H1 (cell line): Measurements from ENCODE around the gene SNRPB. TPM values are rescaled to one million over a fixed set of nuclear protein-coding genes. Genes with fewer than 3 reads are reported as not detected.

Source experiments
- CTCF ChIA-PET: fragments of 300-600 bp; sonication (Branson Sonifier 250); formaldehyde crosslinking; loops from one replicate; lab custom pipeline; 2021; ENCODE audit not compliant: partially characterized antibody; lab: Charles Lee
- POLR2A ChIA-PET: fragments of 300-600 bp; sonication (Branson Sonifier 250); formaldehyde crosslinking; loops from one replicate; lab custom pipeline; 2021; ENCODE audit warnings: inconsistent platforms; ENCODE audit not compliant: partially characterized antibody; lab: Charles Lee
- DNase-seq, 2 experiments: peaks; one replicate each; pipeline versions ENCODE4 v3.0.0 to v3.0.0-alpha.2; 2010 to 2022; ENCODE audit warnings: low spot score in 2 of 2, low read depth in 1 of 2, mixed read lengths in 1 of 2
- FAIRE-seq: peaks from 2 replicates; lab custom pipeline; 2011; peaks lifted over from hg19 to GRCh38; lab: Jason Lieb, UNC
- H2AFZ ChIP-seq: 2 replicates; pipeline ENCODE4 v1.8.1; 2012; ENCODE audit warnings: low read length, inconsistent platforms
- H2AK5ac ChIP-seq: 2 replicates; pipeline ENCODE4 v1.6.1; 2013; ENCODE audit warnings: low read depth, low read length
- H2BK120ac ChIP-seq: replicated peaks from 2 replicates; pipeline ENCODE3; 2013; ENCODE audit warnings: low read depth, low read length, inconsistent platforms
- H2BK12ac ChIP-seq: 2 replicates; pipeline ENCODE4 v1.6.1; 2013; ENCODE audit warnings: low read depth, low read length
- H2BK15ac ChIP-seq: 2 replicates; pipeline ENCODE4 v1.6.1; 2013; ENCODE audit warnings: low read length
- H2BK20ac ChIP-seq: 2 replicates; pipeline ENCODE4 v1.6.1; 2013; ENCODE audit warnings: low read length
- H2BK5ac ChIP-seq: 2 replicates; pipeline ENCODE4 v1.6.1; 2013; ENCODE audit warnings: low read depth, low read length
- H3K14ac ChIP-seq: 2 replicates; pipeline ENCODE4 v1.6.1; 2013; ENCODE audit warnings: inconsistent platforms; ENCODE audit not compliant: insufficient read length
- H3K18ac ChIP-seq: 2 replicates; pipeline ENCODE4 v1.6.1; 2013; ENCODE audit warnings: low read length; ENCODE audit errors: extremely low read depth
- H3K23ac ChIP-seq: 2 replicates; pipeline ENCODE4 v1.6.1; 2013; ENCODE audit warnings: inconsistent platforms; ENCODE audit not compliant: insufficient read length
- H3K23me2 ChIP-seq: 2 replicates; pipeline ENCODE4 v1.6.1; 2013; ENCODE audit warnings: low read depth, low read length
- H3K27ac ChIP-seq: 2 replicates; pipeline ENCODE4 v1.6.1; 2011; ENCODE audit warnings: low read depth, low read length, inconsistent platforms
- H3K27me3 ChIP-seq, 4 experiments: replicated peaks in 1 of 4; 1 replicate in 1 of 4; 2 replicates in 3 of 4; pipeline versions ENCODE4 v1.6.1 to v1.8.1; 2011 to 2013; ENCODE audit warnings: low read length in 3 of 4, mild to moderate bottlenecking in 3 of 4, inconsistent platforms in 2 of 4, mixed read lengths in 2 of 4, moderate library complexity in 1 of 4; ENCODE audit not compliant: control insufficient read depth in 3 of 4, insufficient read depth in 3 of 4; ENCODE audit errors: extremely low read depth in 1 of 4
- H3K36me3 ChIP-seq, 4 experiments: 2 replicates each; pipeline versions ENCODE4 v1.6.1 to v1.8.1; 2011 to 2013; ENCODE audit warnings: mild to moderate bottlenecking in 4 of 4, low read length in 3 of 4, moderate library complexity in 2 of 4, control low read depth in 1 of 4, inconsistent platforms in 1 of 4; ENCODE audit not compliant: insufficient read depth in 4 of 4, control insufficient read depth in 2 of 4
- H3K4ac ChIP-seq: replicated peaks from 2 replicates; pipeline ENCODE3; 2013; ENCODE audit warnings: low read length, low read depth, mixed read lengths, inconsistent platforms; ENCODE audit not compliant: insufficient read length
- H3K4me1 ChIP-seq, 4 experiments: replicated peaks in 1 of 4; 1 replicate in 1 of 4; 2 replicates in 3 of 4; pipeline versions ENCODE4 v1.6.1 to v1.8.1; 2011 to 2013; ENCODE audit warnings: low read length in 3 of 4, inconsistent platforms in 2 of 4, mixed read lengths in 1 of 4; ENCODE audit not compliant: insufficient read depth in 4 of 4, control insufficient read depth in 3 of 4
- H3K4me2 ChIP-seq, 2 experiments: 2 replicates each; pipeline versions ENCODE4 v1.6.1 to v1.8.1; 2011 to 2013; ENCODE audit warnings: low read depth in 2 of 2, low read length in 2 of 2, control low read depth in 1 of 2, inconsistent platforms in 1 of 2, mild to moderate bottlenecking in 1 of 2; ENCODE audit not compliant: insufficient read depth in 1 of 2
- H3K4me3 ChIP-seq, 4 experiments: fragments of 200-600, 300-600 bp in 1 of 4; sonication (generic), shearing (Covaris generic), sonication (Bioruptor Twin) in 1 of 4; 2 replicates each; pipeline versions ENCODE4 v1.5.1 to v1.8.1; 2011 to 2016; ENCODE audit warnings: low read length in 4 of 4, low read depth in 3 of 4, control low read depth in 2 of 4, inconsistent platforms in 2 of 4, mild to moderate bottlenecking in 2 of 4, mixed read lengths in 1 of 4, moderate library complexity in 1 of 4; ENCODE audit not compliant: insufficient read depth in 2 of 4; ENCODE audit errors: extremely low read depth in 1 of 4
- H3K56ac ChIP-seq: replicated peaks from 2 replicates; pipeline ENCODE3; 2013; ENCODE audit warnings: low read depth, mild to moderate bottlenecking, mixed read lengths, low read length, inconsistent platforms; ENCODE audit not compliant: insufficient read length
- H3K79me1 ChIP-seq: 2 replicates; pipeline ENCODE4 v1.6.1; 2013; ENCODE audit warnings: low read depth, low read length, control low read depth
- H3K79me2 ChIP-seq, 2 experiments: 2 replicates each; pipeline versions ENCODE4 v1.6.1 to v1.8.1; 2012 to 2013; ENCODE audit warnings: low read length in 2 of 2, mild to moderate bottlenecking in 2 of 2, inconsistent platforms in 1 of 2; ENCODE audit not compliant: insufficient read depth in 2 of 2, control insufficient read depth in 1 of 2
- H3K9ac ChIP-seq, 4 experiments: replicated peaks in 1 of 4; 1 replicate in 1 of 4; 2 replicates in 3 of 4; pipeline versions ENCODE4 v1.6.1 to v1.8.1; 2011 to 2013; ENCODE audit warnings: low read depth in 3 of 4, low read length in 3 of 4, control low read depth in 2 of 4, mild to moderate bottlenecking in 2 of 4, moderate library complexity in 2 of 4, inconsistent platforms in 1 of 4; ENCODE audit errors: extremely low read depth in 1 of 4
- H3K9me3 ChIP-seq, 2 experiments: 2 replicates each; pipeline versions ENCODE4 v1.6.1 to v1.8.1; 2012 to 2013; ENCODE audit warnings: mild to moderate bottlenecking in 2 of 2, moderate library complexity in 2 of 2, control low read depth in 1 of 2, inconsistent platforms in 1 of 2, low read depth in 1 of 2, low read length in 1 of 2, mixed read lengths in 1 of 2; ENCODE audit not compliant: insufficient read depth in 2 of 2
- H4K20me1 ChIP-seq, 2 experiments: replicated peaks in 1 of 2; 2 replicates each; pipeline versions ENCODE3 to v1.8.1; 2011 to 2013; ENCODE audit warnings: inconsistent platforms in 2 of 2, low read length in 2 of 2, mild to moderate bottlenecking in 1 of 2; ENCODE audit not compliant: insufficient read depth in 2 of 2, control insufficient read depth in 1 of 2
- H4K5ac ChIP-seq: 2 replicates; pipeline ENCODE4 v1.6.1; 2013; ENCODE audit warnings: low read length, low read depth, mixed read lengths, inconsistent platforms; ENCODE audit not compliant: insufficient read length
- H4K8ac ChIP-seq: 2 replicates; pipeline ENCODE4 v1.8.0; 2013; ENCODE audit warnings: mild to moderate bottlenecking, moderate library complexity, low read length, inconsistent platforms; ENCODE audit not compliant: insufficient read depth; ENCODE audit errors: extremely low read depth
- H4K91ac ChIP-seq: replicated peaks from 2 replicates; pipeline ENCODE3; 2013; ENCODE audit warnings: low read length, mixed read lengths, inconsistent platforms; ENCODE audit not compliant: insufficient read length
- BCL11A ChIP-seq, 2 experiments: IDR thresholded peaks; one replicate each; pipeline ENCODE4 v1.6.1; 2011; ENCODE audit warnings: low read depth in 2 of 2, low read length in 2 of 2, mild to moderate bottlenecking in 2 of 2
- BRCA1 ChIP-seq: IDR thresholded peaks from 2 replicates; pipeline ENCODE4 v1.6.1; 2012; ENCODE audit warnings: low read depth, low read length, improper control_type of control experiment
- CBX8 ChIP-seq: fragments of 300-800, 300-1000 bp; sonication (generic); IDR thresholded peaks from 2 replicates; pipeline ENCODE4 v1.7.1; 2016; ENCODE audit warnings: low read depth, low read length, borderline replicate concordance
- CREB1 ChIP-seq: IDR thresholded peaks from 2 replicates; pipeline ENCODE4 v1.6.1; 2012; ENCODE audit warnings: inconsistent platforms
- EGR1 ChIP-seq: IDR thresholded peaks from 2 replicates; pipeline ENCODE4 v1.6.1; 2011; ENCODE audit warnings: low read depth, low read length, borderline replicate concordance
- HDAC6 ChIP-seq: IDR thresholded peaks from one replicate; pipeline ENCODE4 v1.7.1; 2012; ENCODE audit warnings: low read depth, mild to moderate bottlenecking, inconsistent platforms, low read length, moderate library complexity
- JUN ChIP-seq: IDR thresholded peaks from 2 replicates; pipeline ENCODE4 v1.6.1; 2011; ENCODE audit warnings: low read depth, mild to moderate bottlenecking, improper control_type of control experiment, low read length
- KDM4A ChIP-seq: IDR thresholded peaks from one replicate; pipeline ENCODE4 v1.7.1; 2012; ENCODE audit warnings: low read depth, mild to moderate bottlenecking, moderate library complexity, low read length, inconsistent platforms; ENCODE audit not compliant: severe bottlenecking
- NANOG ChIP-seq: IDR thresholded peaks from 2 replicates; pipeline ENCODE4 v1.6.1; 2011; ENCODE audit warnings: low read length, low read depth, mild to moderate bottlenecking, inconsistent platforms; ENCODE audit not compliant: insufficient read depth, poor library complexity, severe bottlenecking
- NRF1 ChIP-seq: IDR thresholded peaks from 2 replicates; pipeline ENCODE4 v1.6.1; 2011; ENCODE audit warnings: mild to moderate bottlenecking, low read depth, low read length, improper control_type of control experiment
- RXRA ChIP-seq: IDR thresholded peaks from 2 replicates; pipeline ENCODE4 v1.6.1; 2011; ENCODE audit warnings: low read depth, mild to moderate bottlenecking, low read length, moderate library complexity; ENCODE audit not compliant: insufficient read depth
- SP4 ChIP-seq: IDR thresholded peaks from 2 replicates; pipeline ENCODE4 v1.6.1; 2012; ENCODE audit warnings: low read length, inconsistent platforms
- SUZ12 ChIP-seq: fragments of 200-600 bp; sonication (generic); IDR thresholded peaks from 2 replicates; pipeline ENCODE4 v1.6.1; 2012; ENCODE audit warnings: mild to moderate bottlenecking, inconsistent platforms, low read length, moderate library complexity, mixed read lengths
- WGBS, 2 experiments: shearing (Covaris generic) in 1 of 2; methylation state at CpG; one replicate each; pipeline versions ENCODE4 v1.1.6 to v1.1.7; 2013 to 2015; ENCODE audit warnings: low lambda C conversion rate in 2 of 2, mixed read lengths in 2 of 2, inconsistent platforms in 1 of 2, low coverage in 1 of 2, missing lambda C conversion rate in 1 of 2; ENCODE audit not compliant: insufficient replicate concordance in 2 of 2, insufficient coverage in 1 of 2, insufficient read length in 1 of 2; ENCODE audit errors: extremely low coverage in 1 of 2, missing lambda C conversion rate in 1 of 2; 5-methylcytosine and 5-hydroxymethylcytosine counted together
- polyA plus RNA-seq, 7 experiments: library from polyadenylated mRNA; depleted of rRNA in 3 of 7; stranded (reverse) in 5 of 7; unstranded in 2 of 7; fragments of >200 nt in 5 of 7; fragments of 200-250 nt in 2 of 7; gene quantifications; 1 replicate in 5 of 7; 2 replicates in 1 of 7; 4 replicates in 1 of 7; pipeline versions ENCODE4 v1.2.1 to v1.2.3, GENCODE V29; 2011 to 2013; ENCODE audit warnings: missing spikeins in 2 of 7, mixed read lengths in 2 of 7
- total RNA-seq: library from RNA; stranded (reverse); fragmentation: NEBNext Ultra II Directional; extraction: Animal tissue kit (Norgen Biotek cat#: 25700); gene quantifications from 2 replicates; pipeline ENCODE4 v1.2.1, GENCODE V29; 2021
- TF ChIP-seq, protein P1 (sequence below): IDR thresholded peaks from 2 replicates; pipeline ENCODE4 v1.6.1; 2011; ENCODE audit warnings: low read length, improper control_type of control experiment

The SNRPB gene
- total and polyA plus RNA-seq, 2 of the 8 experiments (the other 6 are each of a cell fraction or from before 2014, with no cell fraction given), result 507 to 589 TPM

DNA sequence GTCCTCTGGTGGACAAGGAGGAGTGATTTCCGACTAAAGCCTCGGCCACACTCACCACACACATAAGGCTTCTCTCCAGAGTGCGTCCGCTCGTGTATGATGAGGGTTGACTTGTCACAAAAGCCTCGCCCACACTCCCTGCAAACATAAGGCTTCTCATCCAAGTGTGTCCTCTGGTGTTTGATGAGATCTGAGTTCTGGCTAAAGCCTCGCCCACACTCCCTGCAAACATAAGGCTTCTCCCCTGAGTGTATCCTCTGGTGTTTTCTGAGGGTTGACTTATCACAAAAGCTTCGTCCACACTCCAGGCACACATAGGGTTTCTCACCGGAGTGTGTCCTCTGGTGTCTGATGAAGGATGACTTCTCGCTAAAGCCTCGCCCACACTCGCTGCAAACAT lies 12.9 kb upstream of the SNRPB start:
- Histone ChIP-seq H3K79me2 (no peaks in the 10 kb centered on the region), H4K20me1 (peaks cover 0 to 2% of the 10 kb centered on the region in 2 experiments), H2BK5ac (no peak overlapping the region), H3K9me3 (no peaks in the 10 kb centered on the region), H2BK20ac (no peak overlapping the region), H4K91ac (no peak overlapping the region), H3K27me3 (no peaks in the 10 kb centered on the region), H3K9ac (no peak overlapping the region), H2AFZ (no peak overlapping the region), H3K36me3 (no peaks in the 10 kb centered on the region; a peak in 1 of 8 replicates), H3K4ac (no peak overlapping the region), H3K4me3 (no peak overlapping the region), H4K5ac (no peak overlapping the region), H3K27ac (no peak overlapping the region), H3K4me2 (no peak overlapping the region), H2BK120ac (no peak overlapping the region), H3K14ac (no peak overlapping the region), H2BK12ac (no peak overlapping the region), H3K23me2 (no peaks in the 10 kb centered on the region), H3K23ac (no peak overlapping the region), H2BK15ac (no peak overlapping the region), H3K18ac (no peak overlapping the region), H3K56ac (no peak overlapping the region), H3K79me1 (no peaks in the 10 kb centered on the region), H4K8ac (no peak overlapping the region), H3K4me1 (no peaks in the 10 kb centered on the region), H2AK5ac (no peak overlapping the region)
- FAIRE-seq (no peak), DNase-seq (no peak)
- CTCF ChIA-PET, result interaction anchor here (0.7 to 1.6 kb wide), 3 partner anchors 37 to 38 kb away, joined by 3 to 4 read pairs (median 3); no protein-coding TSS in a partner anchor
- POLR2A ChIA-PET, result interaction anchor here (0.9 to 1.1 kb wide), 2 partner anchors 13 to 15 kb away, joined by 3 to 4 read pairs; partner anchors contain the start of gene SNRPB
- 86% methylated on average over 12 of the region's 12 CpGs; no CpG with 5 or more reads in 1 of the 2 experiments for WGBS, 2 experiments
- TF ChIP-seq EGR1 (no peak), NRF1 (no peak), BRCA1 (no peak), SUZ12 (no peak), SP4 (no peak), KDM4A (no peak), CREB1 (no peak), HDAC6 (no peak), RXRA (no peak), JUN (no peak), CBX8 (no peak), NANOG (no peak), BCL11A (IDR thresholded peaks at IDR 0.05; ENCODE audit: low read depth in 2 of 2, low read length in 2 of 2) (no peak)
- TF ChIP-seq, protein P1, sequence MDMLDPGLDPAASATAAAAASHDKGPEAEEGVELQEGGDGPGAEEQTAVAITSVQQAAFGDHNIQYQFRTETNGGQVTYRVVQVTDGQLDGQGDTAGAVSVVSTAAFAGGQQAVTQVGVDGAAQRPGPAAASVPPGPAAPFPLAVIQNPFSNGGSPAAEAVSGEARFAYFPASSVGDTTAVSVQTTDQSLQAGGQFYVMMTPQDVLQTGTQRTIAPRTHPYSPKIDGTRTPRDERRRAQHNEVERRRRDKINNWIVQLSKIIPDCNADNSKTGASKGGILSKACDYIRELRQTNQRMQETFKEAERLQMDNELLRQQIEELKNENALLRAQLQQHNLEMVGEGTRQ, result no peak
